CD4-positive, alpha-beta T cell treated with Interleukin-2 at 100 ng/mL for 4 hours (primary cell): Measurements from ENCODE around the gene OR4C13.
"Not testable (repeated sequence)": the region's sequence is repeated elsewhere in the genome, so short reads cannot be mapped to it uniquely, and the experiment has no call there.

Experiments
- DNase-seq: peaks from one replicate; pipeline ENCODE4 v3.0.0-alpha.2; 2020; ENCODE audit warnings: low spot score

OR4C13 gene

GRCh38 chr11:49952091-49952490 is at the start of gene OR4C13:
OR4C13 (plus strand) TSS chr11:49952391; CDS start chr11:49952423, 32 bp downstream.
- DNase-seq = no peak

GRCh38 chr11:49911516-49911915 is 40.7 kb upstream of the OR4C13 start:
- DNase-seq = not testable (repeated sequence)

GRCh38 chr11:49948701-49949100 is 3.5 kb upstream of the OR4C13 start:
- DNase-seq = not testable (repeated sequence)

- not testable (repeated sequence) for DNase-seq
Observed at GRCh38 chr11:49973439-49973838, 21.2 kb downstream of the OR4C13 start.

GRCh38 chr11:49982435-49982834 is 30.2 kb downstream of the OR4C13 start, which contains the start of gene OR4C12:
OR4C12 (minus strand) TSS chr11:49982535; CDS start chr11:49982501, 34 bp downstream.
- not testable (repeated sequence) for DNase-seq

- DNase-seq = peak; percentile 11
Observed at GRCh38 chr11:49995565-49995964, 43.4 kb downstream of the OR4C13 start.
